Stimulated activated naive CD4-positive, alpha-beta T cell treated with Interleukin-2 at 50 U/mL for 16 hours (primary cell): Measurements from ENCODE around the gene TSPAN4.

Experiments used
- DNase-seq: peaks from one replicate; lab custom pipeline; 2025; lab: John Stamatoyannopoulos, UW

TSPAN4 gene

GRCh38 chr11:842370-843002 is at the start of gene TSPAN4, which contains the start of gene POLR2L:
Gene TSPAN4, plus strand, starts transcription at chr11:842852. Its CDS starts 7,453 bp downstream, at chr11:850305.
Gene POLR2L, minus strand, starts transcription at chr11:842529. Its CDS starts 21 bp downstream, at chr11:842508.
- DNase-seq, result peak; percentile 87

GRCh38 chr11:792873-793272 is 49.8 kb upstream of the TSPAN4 start:
- DNase-seq, result no peak

GRCh38 chr11:793556-793955 is 49.1 kb upstream of the TSPAN4 start:
- no peak for DNase-seq

- no peak for DNase-seq
Observed at GRCh38 chr11:794013-794765, 48.5 kb upstream of the TSPAN4 start.

- no peak for DNase-seq
Observed at GRCh38 chr11:794766-795633, 47.7 kb upstream of the TSPAN4 start.

- peak; percentile 94 for DNase-seq
Observed at GRCh38 chr11:795634-796564, 46.8 kb upstream of the TSPAN4 start.

- DNase-seq, result no peak
Observed at GRCh38 chr11:796565-797295, 45.9 kb upstream of the TSPAN4 start.

- peak; percentile 71 for DNase-seq
Observed at GRCh38 chr11:797296-798092, 45.2 kb upstream of the TSPAN4 start.

- peak; percentile 80 for DNase-seq
Observed at GRCh38 chr11:798093-798713, 44.4 kb upstream of the TSPAN4 start, which contains the start of gene SLC25A22. Gene SLC25A22, minus strand, starts transcription at chr11:798281. Its CDS starts 3,275 bp downstream, at chr11:795006.

- DNase-seq, result no peak
Observed at GRCh38 chr11:799641-800316, 42.9 kb upstream of the TSPAN4 start.

- DNase-seq, result no peak
Observed at GRCh38 chr11:800473-800872, 42.2 kb upstream of the TSPAN4 start.

- no peak for DNase-seq
Observed at GRCh38 chr11:801097-801780, 41.4 kb upstream of the TSPAN4 start.

- DNase-seq, result no peak
Observed at GRCh38 chr11:802018-802617, 40.5 kb upstream of the TSPAN4 start.

GRCh38 chr11:802693-803466 is 39.8 kb upstream of the TSPAN4 start:
- DNase-seq, result no peak

- DNase-seq, result no peak
Observed at GRCh38 chr11:803467-803742, 39.2 kb upstream of the TSPAN4 start.

- DNase-seq, result no peak
Observed at GRCh38 chr11:803770-804598, 38.7 kb upstream of the TSPAN4 start.
